NCI-H1417 (cell line): ENCODE results near the gene TJP2.

Experiments
- DNase-seq, 3 experiments: peaks; one replicate each; lab custom pipeline; 2025; lab: John Stamatoyannopoulos, UW

Gene TJP2

GRCh38 chr9:69173891-69174615 is at the start of gene TJP2:
Gene TJP2 (plus strand): TSS chr9:69174277. CDS start chr9:69174373, 96 bp downstream.
- DNase-seq = peak in 1 of 3 experiments; percentile 9

GRCh38 chr9:69130456-69131441 is 43.3 kb upstream of the TJP2 start:
- no peak for DNase-seq

GRCh38 chr9:69131682-69132081 is 42.4 kb upstream of the TJP2 start:
- no peak for DNase-seq

DNA sequence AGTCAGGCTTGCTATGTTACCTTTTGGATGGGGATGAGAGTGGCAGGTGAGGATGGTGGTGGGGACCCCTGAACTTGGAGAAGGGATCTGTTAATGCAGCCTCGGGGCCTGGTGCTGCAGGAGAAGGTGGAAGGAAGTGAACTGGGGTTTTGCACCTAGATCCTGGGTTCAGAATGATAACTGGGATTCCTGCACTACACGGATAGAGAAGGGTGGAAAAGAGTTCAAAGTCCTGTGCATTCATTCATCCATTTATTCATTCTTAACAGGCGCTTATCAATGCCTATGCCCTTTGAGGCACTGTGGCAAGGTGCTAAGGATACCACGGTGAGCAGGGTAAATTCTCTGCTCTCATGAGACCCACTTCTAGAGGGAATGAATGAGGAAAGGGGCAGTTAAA is 41.7 kb upstream of the TJP2 start:
- DNase-seq = no peak

DNA sequence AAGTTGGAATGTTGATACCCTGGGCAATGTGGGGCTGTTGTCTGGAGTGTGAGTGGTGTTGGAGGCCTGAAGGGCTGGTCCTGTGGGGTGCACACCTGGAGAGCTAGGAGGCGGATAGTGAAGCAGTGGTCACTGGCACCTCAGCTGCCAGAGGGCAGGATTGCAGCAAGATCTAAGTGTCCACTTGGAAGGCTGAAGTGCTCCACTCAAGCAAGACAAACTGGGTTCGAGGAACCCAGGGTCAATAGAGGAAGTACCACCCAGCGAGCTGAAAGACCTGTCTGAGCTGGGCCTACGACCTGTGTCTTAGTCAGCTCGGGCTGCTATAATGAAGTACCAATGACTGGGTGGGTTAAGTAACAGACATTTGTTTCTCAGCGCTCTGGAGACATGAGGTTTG is 39.7 kb upstream of the TJP2 start:
- peak in 1 of 3 experiments; percentile 3 for DNase-seq

GRCh38 chr9:69136185-69136584 is 37.9 kb upstream of the TJP2 start:
- DNase-seq = no peak

DNA sequence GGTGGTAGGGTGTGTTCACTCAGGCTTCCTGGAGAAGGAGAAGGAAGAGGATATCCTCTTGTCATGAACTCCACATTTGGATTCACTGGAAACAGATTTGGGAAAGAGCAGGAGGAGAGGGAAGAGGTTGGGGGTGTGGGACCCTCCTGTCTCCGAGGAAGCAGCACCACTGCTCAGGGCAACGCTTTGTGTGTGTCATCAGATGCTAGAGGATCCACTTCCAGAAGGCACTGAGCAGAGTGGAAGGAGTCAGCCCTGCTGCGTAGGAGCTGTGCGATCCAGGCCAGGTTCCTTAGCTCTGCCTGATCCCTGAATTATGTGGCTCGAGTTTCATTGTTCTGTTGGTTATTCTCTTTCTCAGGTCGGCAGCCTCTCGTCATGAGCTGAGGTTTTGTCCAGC is 37.3 kb upstream of the TJP2 start:
- DNase-seq = peak in 1 of 3 experiments; percentile 1

- no peak for DNase-seq
Observed at GRCh38 chr9:69137311-69137710, 36.8 kb upstream of the TJP2 start.

DNA sequence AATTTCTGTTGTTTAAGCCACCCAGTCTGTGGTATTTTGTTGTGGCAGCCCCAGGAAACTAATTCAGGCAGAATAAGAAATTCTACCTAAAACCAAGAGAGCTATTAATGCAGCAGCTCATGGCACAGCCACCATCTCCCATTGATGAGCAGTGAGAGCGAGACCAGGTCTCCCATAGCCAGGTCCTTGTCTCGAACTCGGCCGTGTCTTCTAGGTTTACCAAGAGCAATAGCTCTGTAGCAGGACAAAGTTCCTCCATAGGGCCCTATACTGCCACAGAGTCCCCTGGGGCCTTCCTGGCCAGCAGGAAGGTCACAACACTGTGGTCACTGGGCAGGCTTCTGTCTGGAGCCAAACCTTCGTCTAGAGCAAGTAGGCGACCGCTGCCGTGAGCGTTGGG is 34.5 kb upstream of the TJP2 start:
- no peak for DNase-seq

- no peak for DNase-seq
Observed at GRCh38 chr9:69140123-69140735, 33.8 kb upstream of the TJP2 start.

GRCh38 chr9:69141851-69142250 is 32.2 kb upstream of the TJP2 start:
- DNase-seq = no peak

- DNase-seq = peak in 1 of 3 experiments; percentile 14
Observed at GRCh38 chr9:69143291-69143690, 30.8 kb upstream of the TJP2 start.

- peak in 2 of 3 experiments; percentile 22 to 71 for DNase-seq
Observed at GRCh38 chr9:69145144-69145715, 28.8 kb upstream of the TJP2 start.

GRCh38 chr9:69147041-69147834 is 26.8 kb upstream of the TJP2 start:
- no peak for DNase-seq

DNA sequence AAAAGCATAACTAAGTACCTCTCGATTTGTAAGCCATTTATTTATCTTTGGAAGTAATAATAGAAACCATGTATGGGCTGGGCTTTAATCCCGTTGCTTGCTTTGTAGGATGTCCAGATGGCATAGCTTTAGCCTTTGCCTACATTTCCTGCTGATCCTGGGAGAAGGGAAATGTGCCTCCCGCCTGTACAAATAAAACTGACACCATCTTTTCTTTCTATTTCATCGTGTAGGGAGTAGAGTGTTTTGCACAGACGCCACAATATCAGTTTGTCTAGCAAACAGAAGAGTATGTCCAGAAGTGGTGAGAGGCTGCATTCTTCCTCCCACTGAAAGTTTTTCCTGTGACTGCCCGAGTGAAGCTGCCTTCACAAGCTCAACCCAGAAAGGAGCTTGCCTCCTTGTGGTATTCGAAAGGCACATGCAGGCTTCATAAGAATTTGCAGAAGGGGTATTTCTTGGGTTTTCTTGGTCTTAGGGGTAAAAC is 24.7 kb upstream of the TJP2 start:
- DNase-seq = peak in 1 of 3 experiments; percentile 38

GRCh38 chr9:69151506-69151905 is 22.6 kb upstream of the TJP2 start:
- DNase-seq = no peak

DNA sequence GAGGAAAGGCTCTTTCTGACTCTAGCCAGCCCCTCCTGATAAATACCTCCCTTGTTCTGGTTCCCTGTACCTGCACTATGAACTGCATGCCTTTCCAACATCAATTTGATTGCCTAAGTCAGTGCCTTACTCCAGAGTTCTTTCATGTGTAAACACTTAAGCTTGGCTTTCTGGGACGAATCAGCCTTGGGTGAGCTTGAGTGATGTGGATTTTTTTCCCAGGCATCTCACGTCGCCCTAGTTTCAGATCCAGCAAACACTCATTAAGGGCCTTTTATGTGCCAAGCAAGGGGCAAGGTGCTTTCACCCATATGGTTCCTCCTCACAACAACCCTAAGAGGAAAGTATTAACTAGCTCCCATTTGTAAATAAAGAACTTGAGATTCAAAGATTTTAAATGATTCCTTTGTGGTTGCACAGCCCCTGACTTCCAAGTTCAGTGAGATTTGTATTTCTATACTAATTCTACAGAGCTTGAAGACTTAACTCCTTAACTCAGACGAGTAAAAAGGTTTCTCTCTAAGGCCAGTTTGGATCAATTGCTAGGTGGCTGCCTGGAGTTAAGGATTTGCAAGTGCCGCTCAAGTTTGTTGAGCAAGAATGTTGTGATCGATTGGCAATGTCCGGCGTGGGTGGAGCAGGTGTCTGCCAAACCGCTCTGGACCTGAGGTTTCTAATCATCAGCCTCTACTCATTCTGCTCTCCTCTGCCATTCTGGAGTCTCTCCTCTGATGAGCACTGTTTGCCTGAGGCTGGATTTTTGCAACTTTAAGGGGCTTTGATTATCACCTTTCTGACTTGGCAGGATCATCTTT is 20.2 kb upstream of the TJP2 start:
- DNase-seq = peak in 2 of 3 experiments; percentile 15 to 33

DNA sequence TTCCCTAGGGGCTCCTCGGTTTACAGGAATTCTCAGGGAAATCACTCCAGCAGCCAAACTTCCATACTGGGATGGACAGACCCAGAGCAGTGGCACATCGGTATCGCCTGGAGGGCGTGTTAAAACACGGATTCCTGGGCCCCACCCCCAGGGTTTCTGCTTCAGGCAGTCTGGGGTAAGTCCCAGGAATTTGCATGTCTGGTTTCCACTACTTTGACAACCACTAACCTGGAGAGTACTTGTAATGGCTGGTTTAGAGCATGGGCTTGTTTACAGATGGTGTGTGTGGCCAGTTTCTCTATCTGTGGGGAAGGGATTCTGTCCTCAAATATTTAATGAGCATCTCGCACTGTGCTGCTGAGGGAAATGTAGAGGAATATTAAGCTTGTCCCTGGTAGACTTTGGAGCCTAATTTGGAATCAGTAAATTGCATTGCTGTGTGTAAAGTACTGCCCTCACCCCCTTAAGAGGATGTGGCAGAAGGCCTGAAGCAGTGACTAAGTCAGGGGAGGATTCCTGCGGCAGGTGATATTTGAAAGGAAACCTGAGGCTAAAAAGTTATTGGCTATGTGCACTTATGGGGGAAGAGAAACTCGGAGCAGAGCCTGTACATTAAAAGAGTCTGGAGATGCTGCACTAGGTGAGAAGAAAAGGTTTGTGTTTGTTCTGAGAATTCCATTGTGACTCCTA is 18.6 kb upstream of the TJP2 start:
- peak in 1 of 3 experiments; percentile 7 for DNase-seq

DNA sequence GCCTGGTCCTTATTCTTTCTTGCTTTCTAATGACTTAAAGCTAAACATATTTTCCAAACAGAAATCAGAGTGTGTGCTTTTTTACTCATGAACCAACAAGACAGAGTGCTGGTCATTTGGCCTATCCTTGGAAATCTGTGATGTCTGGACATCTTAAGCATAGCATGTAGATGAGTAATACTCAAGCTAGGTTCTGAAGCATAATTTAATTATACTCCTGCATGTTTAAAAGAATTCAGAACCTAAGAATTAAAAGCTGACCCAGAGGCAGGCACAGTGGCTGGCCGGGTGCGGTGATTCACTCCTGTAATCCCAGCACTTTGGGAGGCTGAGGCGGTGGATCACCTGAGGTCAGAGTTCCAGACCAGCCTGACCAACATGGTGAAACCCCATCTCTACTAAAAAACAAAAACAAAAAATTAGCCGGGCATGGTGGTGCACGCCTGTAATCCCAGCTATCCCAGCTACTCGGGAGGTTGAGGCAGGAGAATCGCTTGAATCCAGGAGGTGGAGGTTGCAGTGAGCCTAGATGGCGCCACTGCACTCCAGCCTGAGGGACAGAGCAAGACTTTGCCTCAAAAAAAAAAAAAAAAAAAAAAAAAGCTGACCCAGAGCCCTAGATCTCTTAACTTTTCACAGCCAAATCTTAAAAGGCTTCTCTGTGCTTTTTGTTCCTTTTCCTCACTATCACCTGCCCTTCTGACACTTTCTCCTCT is 16.2 kb upstream of the TJP2 start:
- DNase-seq = no peak
